Activated T-cell treated with anti-CD3 and anti-CD28 coated beads, Interleukin-2, amount 50 U/mL, for 4 hours (primary cell): ENCODE results near the gene RAD51B. TPM values are rescaled to one million over a fixed set of nuclear protein-coding genes. Genes with fewer than 3 reads are reported as not detected.

Source experiments
- ATAC-seq, 2 donors: fragments of 200-7000 bp; cut with Tn5 transposase; one replicate each; pipeline ENCODE4 v1.10.0; 2021
- DNase-seq: peaks from one replicate; pipeline ENCODE4 v3.0.0-alpha.2; 2020
- H3K27me3 Mint-ChIP-seq: one replicate; pipeline ENCODE4 v1.8.0; 2021; ENCODE audit warnings: low read depth, mixed read lengths
- H3K36me3 Mint-ChIP-seq: one replicate; pipeline ENCODE4 v1.8.0; 2022; ENCODE audit warnings: mixed read lengths; ENCODE audit not compliant: insufficient read depth
- H3K4me1 Mint-ChIP-seq: one replicate; pipeline ENCODE4 v1.8.0; 2021; ENCODE audit warnings: low read depth, mixed read lengths
- H3K4me3 Mint-ChIP-seq: one replicate; pipeline ENCODE4 v1.8.0; 2021; ENCODE audit warnings: mild to moderate bottlenecking, moderate library complexity, mixed read lengths
- H3K9me3 Mint-ChIP-seq: one replicate; pipeline ENCODE4 v1.8.0; 2021; ENCODE audit warnings: mixed read lengths
- total RNA-seq, 3 donors: library from RNA; stranded (reverse); gene quantifications; one replicate each; pipeline ENCODE4 v1.2.1, GENCODE V29; 2021

RAD51B gene
- total RNA-seq, 3 donors from 2014 or later, result 10.6 to 16.1 (median 14.2) TPM

DNA sequence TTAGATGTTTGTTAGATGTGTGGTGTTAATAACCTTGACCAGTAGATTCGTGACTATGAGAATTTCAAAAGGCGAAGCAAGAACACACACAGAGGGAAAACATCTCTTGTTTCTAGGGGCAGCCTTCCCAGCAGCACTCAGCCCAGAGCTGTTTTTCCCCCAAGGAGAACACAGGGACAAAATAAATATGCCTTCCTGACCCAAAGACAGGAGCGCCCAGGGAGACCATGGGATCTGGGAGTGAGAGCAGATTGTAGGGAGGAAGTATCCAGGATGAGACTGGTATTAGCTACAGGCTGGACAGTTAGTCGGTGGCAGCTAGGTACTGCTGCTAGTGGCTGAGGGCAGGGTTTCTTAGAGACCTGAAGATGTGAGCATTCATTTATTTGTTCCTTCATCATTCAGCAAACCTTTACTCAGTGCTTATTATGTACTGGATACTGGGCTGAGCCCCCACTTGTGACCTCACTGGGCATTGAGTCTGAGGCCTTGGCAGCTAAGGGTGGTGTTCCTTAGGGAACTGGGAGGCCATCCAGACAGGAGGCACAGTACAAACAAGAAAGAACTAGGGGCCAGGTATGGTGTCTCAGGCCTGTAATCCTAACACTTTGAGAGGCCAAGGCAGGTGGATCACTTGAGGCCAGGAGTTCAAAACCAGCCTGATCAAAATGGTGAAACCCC lies 503.5 kb downstream of the RAD51B start:
- ATAC-seq (no peak), DNase-seq (no peak)
- Mint-ChIP-seq H3K36me3 (no peaks in the 10 kb centered on the region), H3K4me1 (peaks cover 10% of the 10 kb centered on the region), H3K9me3 (no peaks in the 10 kb centered on the region), H3K27me3 (no peaks in the 10 kb centered on the region), H3K4me3 (no peak overlapping the region)

DNA sequence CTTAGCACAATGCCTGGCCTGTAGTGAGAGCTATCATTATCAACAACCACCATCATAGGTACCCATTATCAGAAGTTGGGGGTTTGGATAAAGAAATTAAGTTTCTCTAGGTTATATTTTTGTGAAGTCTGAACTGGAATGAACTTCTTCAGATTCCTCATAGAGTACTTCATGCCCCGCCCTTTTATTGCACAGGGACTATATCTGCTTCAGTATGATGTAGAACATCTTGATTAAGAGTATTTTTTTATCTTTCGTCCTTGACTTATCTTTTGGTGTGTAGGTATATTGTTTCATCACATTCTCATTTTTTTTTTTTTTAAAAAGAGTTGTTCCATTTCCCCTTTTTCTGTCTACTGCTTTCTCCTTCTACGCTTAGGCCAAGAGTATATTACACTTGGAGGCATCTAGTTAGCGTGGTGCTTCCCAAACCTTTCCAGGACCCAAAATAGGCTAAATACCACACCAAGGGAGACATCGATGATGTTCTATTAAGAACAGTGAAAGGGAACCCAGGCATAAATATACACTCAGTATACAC lies 505.8 kb downstream of the RAD51B start:
- no peak for DNase-seq
- no peaks in the 10 kb centered on the region for H3K27me3 Mint-ChIP-seq
- ATAC-seq, result no peak
- H3K36me3 Mint-ChIP-seq, result no peaks in the 10 kb centered on the region
- H3K4me1 Mint-ChIP-seq, result peaks cover 10% of the 10 kb centered on the region
- H3K9me3 Mint-ChIP-seq, result no peaks in the 10 kb centered on the region
- no peak overlapping the region for H3K4me3 Mint-ChIP-seq

DNA sequence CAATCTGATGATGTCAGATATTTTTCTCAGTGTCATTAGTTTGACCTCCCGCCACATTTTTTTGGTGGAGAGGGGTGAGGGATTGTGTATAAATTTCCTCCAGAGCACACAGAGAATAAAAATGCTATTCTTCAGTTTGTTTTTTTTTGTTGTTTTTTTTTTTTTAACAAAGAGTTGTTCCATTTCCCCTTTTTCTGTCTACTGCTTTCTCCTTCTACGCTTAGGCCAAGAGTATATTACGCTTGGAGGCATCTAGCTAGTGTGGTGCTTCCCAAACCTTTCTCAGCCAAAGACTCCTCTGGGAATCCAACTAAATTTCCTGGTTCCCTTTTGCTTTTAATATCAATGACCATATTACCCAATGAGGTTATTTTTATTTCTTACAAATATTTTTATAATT lies 507.7 kb downstream of the RAD51B start:
- ATAC-seq, result no peak
- H3K4me3 Mint-ChIP-seq, result no peak overlapping the region
- no peak for DNase-seq
- H3K4me1 Mint-ChIP-seq, result no peaks in the 10 kb centered on the region
- no peaks in the 10 kb centered on the region for H3K9me3 Mint-ChIP-seq
- no peaks in the 10 kb centered on the region for H3K27me3 Mint-ChIP-seq
- no peaks in the 10 kb centered on the region for H3K36me3 Mint-ChIP-seq

DNA sequence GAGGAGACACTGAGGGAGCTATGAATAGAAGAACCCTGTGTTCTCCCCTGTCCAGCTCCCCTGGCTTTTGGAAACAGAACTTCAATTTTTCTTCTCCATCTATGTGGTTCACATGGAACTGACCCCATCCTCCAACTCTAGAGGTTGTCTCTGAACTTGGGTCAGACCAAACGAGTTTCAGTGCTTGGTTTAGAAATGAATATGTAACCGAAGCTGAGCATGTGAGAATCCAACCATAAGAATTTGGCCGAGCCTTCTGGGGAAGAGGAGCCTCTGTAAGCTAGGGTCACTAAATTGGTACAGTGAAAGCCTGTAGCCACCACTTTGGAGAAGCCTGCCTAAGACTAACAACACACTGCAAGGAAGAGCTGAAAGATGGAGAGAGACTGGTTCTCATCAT lies 508.9 kb downstream of the RAD51B start:
- H3K4me3 Mint-ChIP-seq, result no peak overlapping the region
- DNase-seq (no peak), ATAC-seq (no peak)
- peaks cover 6% of the 10 kb centered on the region for H3K4me1 Mint-ChIP-seq
- H3K36me3 Mint-ChIP-seq, result no peaks in the 10 kb centered on the region
- no peaks in the 10 kb centered on the region for H3K27me3 Mint-ChIP-seq
- no peaks in the 10 kb centered on the region for H3K9me3 Mint-ChIP-seq

DNA sequence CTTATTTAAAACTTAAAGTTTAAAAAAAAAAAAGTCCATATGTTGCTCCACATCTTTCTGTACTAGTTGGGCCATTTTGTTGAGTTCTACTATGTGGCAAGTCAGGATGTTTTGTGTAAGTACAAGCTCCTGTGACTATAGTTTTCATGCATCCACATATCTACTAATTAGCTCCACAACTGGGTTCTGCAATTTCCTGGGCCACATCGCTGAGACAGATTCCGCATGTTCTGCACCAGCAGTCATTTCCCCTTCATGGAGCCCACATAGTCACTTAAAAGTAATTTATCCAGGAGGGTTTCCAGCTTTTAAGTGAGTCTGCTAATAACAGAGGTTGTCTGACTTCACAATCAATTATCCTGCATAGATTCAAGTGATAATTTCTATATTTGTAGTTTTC lies 511.8 kb downstream of the RAD51B start:
- Mint-ChIP-seq H3K4me3 (no peak overlapping the region), H3K27me3 (no peaks in the 10 kb centered on the region), H3K4me1 (peaks cover 13% of the 10 kb centered on the region), H3K36me3 (no peaks in the 10 kb centered on the region), H3K9me3 (no peaks in the 10 kb centered on the region)
- no peak for ATAC-seq
- no peak for DNase-seq

DNA sequence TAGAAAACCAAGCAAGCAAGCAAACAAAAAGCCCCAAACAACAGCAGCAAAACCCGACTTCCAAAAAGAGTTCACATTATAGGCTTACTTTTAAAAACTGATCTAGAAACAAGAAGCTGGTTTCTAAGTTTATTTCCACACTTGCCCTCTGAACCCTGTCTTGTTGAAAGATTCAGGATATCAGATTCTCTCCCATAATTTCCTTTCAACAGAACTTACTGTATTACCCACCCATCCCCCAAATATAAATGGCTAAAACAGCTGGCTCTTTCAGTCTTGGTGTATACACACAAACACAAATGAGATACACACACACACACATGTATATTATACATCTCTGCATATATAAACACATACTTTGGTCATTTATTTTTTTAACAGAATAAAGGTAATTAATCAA lies 512.4 kb downstream of the RAD51B start:
- no peaks in the 10 kb centered on the region for H3K36me3 Mint-ChIP-seq
- DNase-seq (no peak), ATAC-seq (no peak)
- H3K27me3 Mint-ChIP-seq, result no peaks in the 10 kb centered on the region
- H3K9me3 Mint-ChIP-seq, result no peaks in the 10 kb centered on the region
- H3K4me1 Mint-ChIP-seq, result peaks cover 13% of the 10 kb centered on the region
- H3K4me3 Mint-ChIP-seq, result no peak overlapping the region

DNA sequence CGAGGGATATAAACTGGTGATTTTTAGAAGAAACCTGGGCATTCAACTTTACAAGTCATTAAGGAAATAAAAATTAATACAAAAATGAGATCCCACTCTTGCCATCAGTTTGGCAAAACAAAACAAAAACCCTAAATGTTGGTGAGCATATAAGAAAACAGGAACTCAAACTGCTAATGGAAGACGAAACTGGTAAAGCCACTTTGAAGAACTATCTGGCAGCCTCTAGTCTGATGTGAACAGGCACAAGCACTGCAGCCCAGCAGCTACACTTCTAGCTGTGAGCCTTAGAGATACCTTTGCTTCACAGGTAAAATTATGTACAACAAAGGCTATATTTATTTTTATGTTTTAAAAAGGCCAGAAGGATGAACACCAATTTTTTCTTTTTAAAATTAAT lies 513.7 kb downstream of the RAD51B start:
- no peak for DNase-seq
- H3K36me3 Mint-ChIP-seq, result peaks cover 1% of the 10 kb centered on the region
- peaks cover 14% of the 10 kb centered on the region for H3K4me1 Mint-ChIP-seq
- no peaks in the 10 kb centered on the region for H3K9me3 Mint-ChIP-seq
- ATAC-seq, result no peak
- no peaks in the 10 kb centered on the region for H3K27me3 Mint-ChIP-seq
- H3K4me3 Mint-ChIP-seq, result no peak overlapping the region

DNA sequence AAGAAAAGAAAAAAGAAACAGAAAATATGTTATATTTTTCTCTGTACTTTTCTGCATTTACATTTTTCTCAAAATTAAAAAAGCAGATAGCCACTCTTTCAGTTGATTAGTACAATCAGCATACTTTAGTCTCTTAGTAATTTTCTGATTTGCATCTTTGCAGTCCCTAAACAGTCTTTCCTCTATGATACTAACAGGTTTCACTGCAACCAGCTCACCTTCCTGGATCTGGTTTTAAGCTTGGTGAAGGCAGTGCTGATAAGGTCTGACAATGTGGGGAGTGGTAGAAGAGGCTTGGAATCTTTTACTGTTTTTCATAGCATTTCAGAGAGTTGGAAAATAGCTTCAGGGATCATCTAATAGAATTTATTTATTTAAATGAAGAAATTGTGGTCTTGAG lies 515.7 kb downstream of the RAD51B start:
- Mint-ChIP-seq H3K4me1 (peaks cover 14% of the 10 kb centered on the region), H3K4me3 (no peak overlapping the region), H3K9me3 (no peaks in the 10 kb centered on the region), H3K36me3 (peaks cover 1% of the 10 kb centered on the region), H3K27me3 (no peaks in the 10 kb centered on the region)
- DNase-seq, result no peak
- ATAC-seq, result no peak

DNA sequence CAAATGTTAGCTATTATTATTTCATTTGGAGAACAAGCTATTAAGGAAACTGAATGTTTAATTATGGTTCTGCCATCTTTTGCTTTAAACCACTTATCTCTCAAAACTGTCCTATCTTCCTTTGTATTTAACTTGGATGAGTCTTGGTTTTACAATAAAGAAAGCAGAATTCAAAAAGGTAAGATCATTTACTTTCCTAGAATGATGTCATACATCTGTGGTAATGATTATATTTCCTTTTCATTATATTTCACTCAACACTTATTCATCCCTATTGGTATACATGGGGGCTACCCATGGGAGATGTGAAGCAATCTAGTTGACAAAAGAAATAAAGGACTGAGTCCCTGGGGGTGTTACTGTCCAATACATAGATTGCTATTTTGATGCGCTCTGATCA lies 516.6 kb downstream of the RAD51B start:
- H3K36me3 Mint-ChIP-seq, result peaks cover 1% of the 10 kb centered on the region
- H3K9me3 Mint-ChIP-seq, result no peaks in the 10 kb centered on the region
- peaks cover 14% of the 10 kb centered on the region for H3K4me1 Mint-ChIP-seq
- DNase-seq (no peak), ATAC-seq (no peak)
- H3K4me3 Mint-ChIP-seq, result no peak overlapping the region
- H3K27me3 Mint-ChIP-seq, result no peaks in the 10 kb centered on the region

DNA sequence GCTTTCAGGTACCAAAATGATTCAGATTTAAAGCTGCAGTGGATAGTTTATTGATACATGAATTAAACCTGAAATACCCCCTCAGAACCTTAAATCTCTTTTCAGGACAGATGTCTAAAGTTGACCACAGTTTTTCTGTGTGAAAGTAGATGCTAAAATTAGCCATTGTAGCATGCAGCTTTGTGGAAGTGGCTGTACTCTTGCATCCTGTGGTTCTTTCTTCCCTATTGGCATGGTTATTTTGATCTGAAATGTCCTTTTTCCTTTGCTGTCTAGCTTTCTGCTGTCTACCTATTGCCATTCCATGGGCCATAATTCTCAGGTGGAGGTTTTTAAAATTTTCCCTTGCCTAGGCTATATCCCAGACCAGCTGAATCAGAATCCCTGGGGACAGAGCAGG lies 517.7 kb downstream of the RAD51B start:
- Mint-ChIP-seq H3K9me3 (no peaks in the 10 kb centered on the region), H3K27me3 (no peaks in the 10 kb centered on the region), H3K4me1 (peaks cover 24% of the 10 kb centered on the region), H3K4me3 (no peak overlapping the region), H3K36me3 (peaks cover 1% of the 10 kb centered on the region)
- ATAC-seq, result no peak
- DNase-seq, result no peak

DNA sequence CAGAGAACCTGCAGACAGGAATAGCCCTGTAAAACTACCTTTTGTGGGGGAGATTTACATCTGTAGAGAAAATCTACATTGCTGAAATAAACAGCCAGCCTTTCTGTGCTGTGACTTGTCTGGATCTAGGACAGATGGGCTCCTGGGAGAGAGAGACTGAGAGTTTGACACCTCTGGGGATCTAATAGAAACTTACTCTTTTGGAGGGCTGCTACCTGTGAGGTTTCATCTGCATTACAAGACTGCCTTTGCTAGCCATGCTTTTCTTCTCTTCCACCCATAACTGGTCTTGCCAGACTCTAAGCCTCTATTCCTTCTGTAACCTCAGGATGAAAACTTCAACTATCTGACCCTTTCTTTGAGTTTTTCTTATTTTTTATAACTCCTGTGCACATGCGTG lies 520.7 kb downstream of the RAD51B start:
- H3K4me3 Mint-ChIP-seq, result no peak overlapping the region
- peaks cover 5% of the 10 kb centered on the region for H3K9me3 Mint-ChIP-seq
- H3K36me3 Mint-ChIP-seq, result peaks cover 5% of the 10 kb centered on the region
- DNase-seq (no peak), ATAC-seq (no peak)
- H3K27me3 Mint-ChIP-seq, result no peaks in the 10 kb centered on the region
- H3K4me1 Mint-ChIP-seq, result peaks cover 21% of the 10 kb centered on the region

DNA sequence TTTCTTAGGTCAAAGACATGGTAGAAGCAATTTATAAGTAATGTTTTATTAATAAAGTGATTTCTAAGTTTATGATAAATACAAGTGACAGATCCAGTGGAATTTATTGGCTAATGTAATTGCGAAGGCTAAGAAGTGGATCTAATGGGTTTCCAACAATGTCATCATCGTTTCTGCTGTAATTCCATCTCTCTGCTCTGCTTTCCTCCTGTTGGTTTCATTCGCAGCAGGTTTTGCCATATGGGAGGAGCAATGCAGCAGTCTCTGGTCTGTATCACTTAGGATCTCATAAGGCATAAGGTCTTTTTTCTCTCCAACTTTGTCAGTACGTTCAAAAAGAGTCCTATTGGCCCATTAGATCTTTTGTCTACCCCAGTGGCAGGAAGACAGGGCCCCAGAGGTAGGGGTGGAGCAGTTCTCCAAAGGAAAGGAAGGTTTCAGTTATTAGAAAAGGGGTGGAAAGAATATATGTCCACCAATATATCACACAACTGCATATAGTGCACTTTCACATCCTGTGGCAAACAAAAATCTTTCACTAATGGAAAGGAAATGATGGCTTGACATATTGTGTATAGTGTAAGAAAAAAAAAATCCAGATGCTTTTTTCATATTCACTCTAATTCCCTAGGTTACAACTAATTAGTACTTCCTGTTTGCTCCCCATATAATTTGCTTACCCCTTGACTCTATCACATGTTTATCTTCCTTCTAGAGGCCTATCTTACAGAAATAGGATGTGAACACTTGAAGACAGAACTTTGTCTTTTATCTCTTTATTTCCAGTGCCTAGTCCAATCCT lies 522.0 kb downstream of the RAD51B start:
- peaks cover 7% of the 10 kb centered on the region for H3K36me3 Mint-ChIP-seq
- peaks cover 6% of the 10 kb centered on the region for H3K9me3 Mint-ChIP-seq
- DNase-seq (no peak), ATAC-seq (no peak)
- H3K27me3 Mint-ChIP-seq, result no peaks in the 10 kb centered on the region
- peaks cover 16% of the 10 kb centered on the region for H3K4me1 Mint-ChIP-seq
- H3K4me3 Mint-ChIP-seq, result no peak overlapping the region

DNA sequence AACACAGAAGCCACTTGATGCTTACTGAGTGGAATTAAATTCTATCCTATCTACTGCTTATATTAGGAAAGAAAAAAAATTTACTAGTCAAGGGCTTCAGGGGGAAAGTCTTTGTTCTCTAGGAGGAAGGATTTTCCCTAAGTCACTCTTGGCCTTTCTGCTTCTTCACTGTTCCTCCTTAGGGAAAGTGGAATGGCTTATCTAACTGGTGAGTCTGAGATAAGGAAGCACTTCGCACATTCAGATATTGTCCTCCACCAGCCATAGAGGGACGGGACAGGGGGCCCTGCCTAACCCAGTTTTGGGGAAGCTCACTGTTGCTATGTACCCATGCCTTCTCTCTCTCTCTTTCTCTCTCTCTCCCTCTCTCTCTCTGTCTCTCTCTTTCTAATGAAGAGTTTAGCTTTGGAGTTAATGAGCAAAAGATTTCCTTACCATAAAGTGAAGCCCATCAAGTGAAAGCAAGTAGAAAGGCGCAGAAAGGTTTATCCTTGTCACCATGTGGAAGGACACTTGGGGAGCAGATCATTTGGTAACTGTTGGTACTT lies 522.7 kb downstream of the RAD51B start:
- H3K4me3 Mint-ChIP-seq, result no peak overlapping the region
- no peak for DNase-seq

DNA sequence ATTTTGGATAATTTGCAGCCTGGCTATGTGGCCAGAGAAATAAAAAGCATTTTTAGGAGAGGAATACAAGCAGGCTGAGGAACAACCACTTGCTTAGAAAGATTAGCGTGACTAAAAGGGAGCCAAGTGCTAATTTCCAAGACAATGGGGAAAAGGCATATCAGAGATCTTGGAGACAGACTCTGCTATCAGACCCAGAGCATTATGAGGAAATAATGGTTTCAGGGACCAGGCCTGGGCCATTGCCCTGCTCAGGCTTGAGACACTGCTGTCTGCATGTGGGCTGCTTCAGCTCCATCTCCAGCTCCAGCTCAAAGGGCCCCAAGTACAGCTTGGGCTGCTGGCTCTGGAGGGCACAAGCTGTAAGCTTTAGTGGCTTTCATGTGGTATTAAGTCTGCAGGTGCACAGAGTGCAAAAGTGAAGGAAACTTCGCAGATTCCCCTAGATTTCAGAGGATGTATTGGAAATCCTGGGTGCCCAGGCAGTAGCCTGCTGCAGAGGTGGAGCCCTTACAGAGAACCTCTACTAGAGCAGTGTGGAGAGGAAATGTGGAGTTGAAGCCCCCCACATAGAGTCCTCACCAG lies 524.0 kb downstream of the RAD51B start:
- ATAC-seq (no peak), DNase-seq (no peak)
- H3K9me3 Mint-ChIP-seq, result peaks cover 6% of the 10 kb centered on the region
- peaks cover 10% of the 10 kb centered on the region for H3K36me3 Mint-ChIP-seq
- no peaks in the 10 kb centered on the region for H3K27me3 Mint-ChIP-seq
- H3K4me3 Mint-ChIP-seq, result no peak overlapping the region
- H3K4me1 Mint-ChIP-seq, result peaks cover 14% of the 10 kb centered on the region

More for the DNA sequence above, 522.7 kb downstream of the RAD51B start:
- no peak for ATAC-seq
- Mint-ChIP-seq H3K27me3 (no peaks in the 10 kb centered on the region), H3K4me1 (peaks cover 16% of the 10 kb centered on the region), H3K36me3 (peaks cover 11% of the 10 kb centered on the region), H3K9me3 (peaks cover 6% of the 10 kb centered on the region)
